K562 (cell line): ENCODE measurements around the gene GTF3C1. TPM values are rescaled to one million over a fixed set of nuclear protein-coding genes. Genes with fewer than 3 reads are reported as not detected.

Source experiments
- ATAC-seq: fragments of 200-7000 bp; cut with Tn5 transposase; 3 replicates; pipeline ENCODE4 v1.9.1; 2020; ENCODE audit warnings: moderate library complexity
- BruUV-seq: library from RNA; stranded (reverse); fragments of 400-500 nt; replicated peaks from 2 replicates; lab custom pipeline; 2021; lab: Mats Ljungman, UMichigan
- CTCF ChIA-PET: fragments of 300-600 bp; formaldehyde crosslinking; extraction: SDS; loops from one replicate; lab custom pipeline; 2021; ENCODE audit warnings: low intra/inter-chr PET ratio; lab: Yijun Ruan, JAX
- POLR2A ChIA-PET: fragments of 300-600, 350-650 bp; sonication (Branson Sonifier 250); formaldehyde crosslinking; extraction: SDS; loops from one replicate; lab custom pipeline; 2021; ENCODE audit warnings: antibody characterized with exemption, inconsistent platforms; lab: Yijun Ruan, JAX
- DNase-seq, 4 experiments: peaks; one replicate each; pipeline versions ENCODE4 v3.0.0 to v3.0.0-alpha.2; 2011 to 2018; ENCODE audit warnings: low spot score in 3 of 4, mixed read lengths in 3 of 4; ENCODE audit errors: extremely low read depth in 1 of 4
- FAIRE-seq: peaks from 2 replicates; lab custom pipeline; 2011; peaks lifted over from hg19 to GRCh38; lab: Jason Lieb, UNC
- H2AFZ ChIP-seq: 2 replicates; pipeline ENCODE4 v1.6.0; 2011; ENCODE audit warnings: low read depth, low read length, control low read depth, inconsistent platforms
- H3K27ac ChIP-seq: fragments of 200-600 bp; 3 replicates; pipeline ENCODE4 v1.8.0; 2011; ENCODE audit warnings: low read depth, mild to moderate bottlenecking, control low read depth, inconsistent platforms, low read length, moderate library complexity, mixed read lengths; ENCODE audit errors: extremely low read depth
- H3K27me3 ChIP-seq, 2 experiments: fragments of 300-600 bp in 1 of 2; 2 replicates in 1 of 2; 3 replicates in 1 of 2; pipeline versions ENCODE4 v1.6.0 to v1.8.0; 2011; ENCODE audit warnings: inconsistent platforms in 2 of 2, low read length in 2 of 2, mild to moderate bottlenecking in 1 of 2, mixed read lengths in 1 of 2, moderate library complexity in 1 of 2; ENCODE audit not compliant: control insufficient read depth in 2 of 2, insufficient read depth in 2 of 2
- H3K36me3 ChIP-seq: fragments of 300-600 bp; 3 replicates; pipeline ENCODE4 v1.8.0; 2011; ENCODE audit warnings: mild to moderate bottlenecking, low read length, inconsistent platforms; ENCODE audit not compliant: control insufficient read depth, insufficient read depth
- H3K4me1 ChIP-seq, 2 experiments: fragments of 200-600 bp in 1 of 2; replicated peaks in 1 of 2; 2 replicates in 1 of 2; 3 replicates in 1 of 2; pipeline versions ENCODE4 v1.5.1 to v1.8.0; 2011; ENCODE audit warnings: inconsistent platforms in 2 of 2, low read length in 2 of 2, mild to moderate bottlenecking in 1 of 2, mixed read lengths in 1 of 2, moderate library complexity in 1 of 2; ENCODE audit not compliant: control insufficient read depth in 2 of 2, insufficient read depth in 2 of 2
- H3K4me2 ChIP-seq: 2 replicates; pipeline ENCODE4 v1.6.1; 2011; ENCODE audit warnings: low read length, control low read depth, inconsistent platforms, mixed read lengths; ENCODE audit not compliant: insufficient read depth
- H3K4me3 ChIP-seq: fragments of 200-600 bp; sonication (generic), shearing (Covaris generic); 2 replicates; pipeline ENCODE4 v1.5.1; 2016; ENCODE audit warnings: control low read depth, inconsistent platforms
- H3K79me2 ChIP-seq: fragments of 200-600 bp; 3 replicates; pipeline ENCODE4 v1.8.0; 2011; ENCODE audit warnings: low read length, inconsistent platforms; ENCODE audit not compliant: control insufficient read depth, insufficient read depth
- H3K9ac ChIP-seq, 2 experiments: 2 replicates each; pipeline versions ENCODE4 v1.6.0 to v1.6.1; 2011; ENCODE audit warnings: low read depth in 2 of 2, low read length in 2 of 2, control low read depth in 1 of 2, inconsistent platforms in 1 of 2, mild to moderate bottlenecking in 1 of 2, mixed read lengths in 1 of 2; ENCODE audit not compliant: insufficient read depth in 1 of 2
- H3K9me1 ChIP-seq: one replicate; pipeline ENCODE4 v1.6.0; 2011; ENCODE audit warnings: inconsistent platforms, mild to moderate bottlenecking, low read length, moderate library complexity; ENCODE audit not compliant: control insufficient read depth, insufficient read depth
- H3K9me3 ChIP-seq: replicated peaks from 2 replicates; pipeline ENCODE4 v1.5.1; 2011; ENCODE audit warnings: low read depth, low read length, inconsistent platforms; ENCODE audit not compliant: control insufficient read depth, insufficient read depth
- H4K20me1 ChIP-seq: replicated peaks from 2 replicates; pipeline ENCODE4 v1.6.1; 2011; ENCODE audit warnings: low read length, inconsistent platforms, mixed read lengths; ENCODE audit not compliant: control insufficient read depth, insufficient read depth
- ATF1 ChIP-seq, 2 experiments: fragments of 450-650 bp in 1 of 2; IDR thresholded peaks; 2 replicates each; pipeline ENCODE4 v1.6.1; 2016; ENCODE audit warnings: missing compliant biosample characterization in 1 of 2, missing genetic modification characterization in 1 of 2
- WGBS: fragments of 100-300 bp; shearing (Covaris generic); methylation state at CpG from one replicate; pipeline ENCODE4 v1.1.6; 2016; ENCODE audit warnings: low coverage, mixed read lengths; ENCODE audit not compliant: insufficient coverage; ENCODE audit errors: missing lambda C conversion rate; 5-methylcytosine and 5-hydroxymethylcytosine counted together
- in situ Hi-C: fragments of 300-500 bp; cut with MboI; formaldehyde crosslinking; loops from 4 replicates; pipeline ENCODE4 v1.15.0; 2018; ENCODE audit warnings: inconsistent platforms, mixed read lengths
- intact Hi-C: fragments of 100-400 bp; cut with micrococcal nuclease; formaldehyde crosslinking; loops from 2 replicates; pipeline ENCODE4 v1.14.2; 2022
- polyA plus RNA-seq, 8 experiments: library from polyadenylated mRNA; depleted of rRNA in 4 of 8; stranded (reverse) in 5 of 8; unstranded in 3 of 8; fragments of >200 nt; fragmentation: Nextera tagmentation in 2 of 8; fragmentation: Illumina TruSeq in 1 of 8; extraction: Ambion mirVana in 2 of 8; extraction: Trizol in 1 of 8; gene quantifications; 2 replicates each; pipeline versions ENCODE4 v1.2.1 to v1.2.3, GENCODE V29; 2011 to 2014; ENCODE audit warnings: inconsistent platforms in 1 of 8, missing spikeins in 1 of 8
- total RNA-seq, 7 experiments: library from RNA; depleted of rRNA in 6 of 7; stranded (reverse); fragments of >200 nt in 6 of 7; fragmentation: Illumina TruSeq in 2 of 7; extraction: Trizol in 2 of 7; gene quantifications; 2 replicates each; pipeline versions ENCODE4 v1.2.1 to v1.2.3, GENCODE V29; 2011 to 2021; ENCODE audit warnings: low replicate concordance in 1 of 7
- TF ChIP-seq, protein P1 (sequence below), 2 experiments: fragments of 450-650 bp in 1 of 2; sonication (generic) in 1 of 2; formaldehyde crosslinking in 1 of 2; IDR thresholded peaks; 2 replicates each; pipeline versions ENCODE4 v1.7.1 to v1.9.0; 2016 to 2022; ENCODE audit warnings: inconsistent platforms in 1 of 2, mild to moderate bottlenecking in 1 of 2, missing genetic modification reagents in 1 of 2

The GTF3C1 gene
- total and polyA plus RNA-seq, 9 of the 15 experiments (the other 6 are each of a cell fraction or from before 2014, with no cell fraction given): 0.72 to 63.6 (median 30.9) TPM

GRCh38 chr16:27558434-27558833 lies 8.7 kb upstream of the GTF3C1 start:
- WGBS: 36% methylated on average over 3 of the region's 3 CpGs
- ChIA-PET CTCF (no interaction called here), POLR2A (interaction anchor here (0.6 kb wide), 1 partner anchor 11 kb away, joined by 3 read pairs; no protein-coding TSS in a partner anchor)
- Histone ChIP-seq H3K9ac (no peak overlapping the region), H3K4me1 (no peaks in the 10 kb centered on the region), H3K4me3 (no peak overlapping the region), H4K20me1 (no peaks in the 10 kb centered on the region), H3K9me1 (no peaks in the 10 kb centered on the region), H3K9me3 (no peaks in the 10 kb centered on the region), H3K36me3 (no peaks in the 10 kb centered on the region), H3K27me3 (no peaks in the 10 kb centered on the region), H3K27ac (no peak overlapping the region), H2AFZ (no peak overlapping the region), H3K79me2 (no peaks in the 10 kb centered on the region), H3K4me2 (no peak overlapping the region)
- no TSS peak for BruUV-seq
- in situ Hi-C loops (no loop called here), intact Hi-C loops (no loop called here)
- ATAC-seq: no peak
- TF ChIP-seq, protein P1, sequence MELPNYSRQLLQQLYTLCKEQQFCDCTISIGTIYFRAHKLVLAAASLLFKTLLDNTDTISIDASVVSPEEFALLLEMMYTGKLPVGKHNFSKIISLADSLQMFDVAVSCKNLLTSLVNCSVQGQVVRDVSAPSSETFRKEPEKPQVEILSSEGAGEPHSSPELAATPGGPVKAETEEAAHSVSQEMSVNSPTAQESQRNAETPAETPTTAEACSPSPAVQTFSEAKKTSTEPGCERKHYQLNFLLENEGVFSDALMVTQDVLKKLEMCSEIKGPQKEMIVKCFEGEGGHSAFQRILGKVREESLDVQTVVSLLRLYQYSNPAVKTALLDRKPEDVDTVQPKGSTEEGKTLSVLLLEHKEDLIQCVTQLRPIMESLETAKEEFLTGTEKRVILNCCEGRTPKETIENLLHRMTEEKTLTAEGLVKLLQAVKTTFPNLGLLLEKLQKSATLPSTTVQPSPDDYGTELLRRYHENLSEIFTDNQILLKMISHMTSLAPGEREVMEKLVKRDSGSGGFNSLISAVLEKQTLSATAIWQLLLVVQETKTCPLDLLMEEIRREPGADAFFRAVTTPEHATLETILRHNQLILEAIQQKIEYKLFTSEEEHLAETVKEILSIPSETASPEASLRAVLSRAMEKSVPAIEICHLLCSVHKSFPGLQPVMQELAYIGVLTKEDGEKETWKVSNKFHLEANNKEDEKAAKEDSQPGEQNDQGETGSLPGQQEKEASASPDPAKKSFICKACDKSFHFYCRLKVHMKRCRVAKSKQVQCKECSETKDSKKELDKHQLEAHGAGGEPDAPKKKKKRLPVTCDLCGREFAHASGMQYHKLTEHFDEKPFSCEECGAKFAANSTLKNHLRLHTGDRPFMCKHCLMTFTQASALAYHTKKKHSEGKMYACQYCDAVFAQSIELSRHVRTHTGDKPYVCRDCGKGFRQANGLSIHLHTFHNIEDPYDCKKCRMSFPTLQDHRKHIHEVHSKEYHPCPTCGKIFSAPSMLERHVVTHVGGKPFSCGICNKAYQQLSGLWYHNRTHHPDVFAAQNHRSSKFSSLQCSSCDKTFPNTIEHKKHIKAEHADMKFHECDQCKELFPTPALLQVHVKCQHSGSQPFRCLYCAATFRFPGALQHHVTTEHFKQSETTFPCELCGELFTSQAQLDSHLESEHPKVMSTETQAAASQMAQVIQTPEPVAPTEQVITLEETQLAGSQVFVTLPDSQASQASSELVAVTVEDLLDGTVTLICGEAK (IDR thresholded peaks at IDR 0.05): peak; percentile 90
- TF ChIP-seq, protein P1 (CRISPR knock-in tag; IDR thresholded peaks at IDR 0.05): peak; percentile 69
- TF ChIP-seq ATF1 (CRISPR knock-in tag; IDR thresholded peaks at IDR 0.05) (no peak), ATF1 (tag; IDR thresholded peaks at IDR 0.05) (no peak)
- no peak for DNase-seq
- no peak for FAIRE-seq
